Transverse colon (tissue), 4 donors: Measurements from ENCODE around the gene HS2ST1.

ENCODE experiments used
- EP300 ChIP-seq: sonication (generic); formaldehyde crosslinking; IDR thresholded peaks from one replicate; pipeline ENCODE4 v1.6.1; 2017; ENCODE audit warnings: antibody characterized with exemption, low read depth
- POLR2A ChIP-seq: fragments of 450-650 bp; IDR thresholded peaks from one replicate; pipeline ENCODE4 v1.6.1; 2016; ENCODE audit warnings: antibody characterized with exemption, mild to moderate bottlenecking, moderate library complexity
- POLR2AphosphoS5 ChIP-seq, 3 donors: sonication (generic); formaldehyde crosslinking; IDR thresholded peaks; one replicate each; pipeline ENCODE4 v1.6.1; 2016; ENCODE audit warnings: antibody characterized with exemption in 3 of 3
- TF ChIP-seq, protein P1 (sequence below), 5 experiments: fragments of 200-600 bp in 3 of 5; fragments of 450-650 bp in 2 of 5; sonication (generic) in 3 of 5; IDR thresholded peaks; 1 replicate in 2 of 5; 2 replicates in 3 of 5; pipeline ENCODE4 v1.5.1; 2016 to 2017; ENCODE audit warnings: antibody characterized with exemption in 5 of 5, inconsistent platforms in 3 of 5, mild to moderate bottlenecking in 2 of 5, moderate library complexity in 1 of 5

DNA sequence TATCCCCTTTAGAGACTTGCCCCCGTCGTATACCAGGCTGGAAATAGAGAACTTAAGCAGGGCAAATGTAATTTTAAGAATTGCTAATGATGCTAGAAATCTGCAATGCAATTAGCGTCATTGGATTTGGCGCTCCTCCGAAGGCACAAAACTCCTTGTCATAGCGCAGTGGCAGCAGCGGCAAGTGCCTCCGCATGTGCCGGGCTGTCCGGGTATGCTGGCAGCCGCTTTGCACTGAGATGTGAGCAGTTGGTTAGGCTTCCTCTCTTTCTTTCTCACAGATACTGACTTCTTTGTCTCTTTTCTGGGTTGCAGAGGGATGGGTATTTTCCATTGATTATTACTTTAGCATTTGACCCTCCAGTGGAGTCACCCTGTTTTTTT, 220.9 kb downstream of the HS2ST1 start:
- TF ChIP-seq, protein P1, sequence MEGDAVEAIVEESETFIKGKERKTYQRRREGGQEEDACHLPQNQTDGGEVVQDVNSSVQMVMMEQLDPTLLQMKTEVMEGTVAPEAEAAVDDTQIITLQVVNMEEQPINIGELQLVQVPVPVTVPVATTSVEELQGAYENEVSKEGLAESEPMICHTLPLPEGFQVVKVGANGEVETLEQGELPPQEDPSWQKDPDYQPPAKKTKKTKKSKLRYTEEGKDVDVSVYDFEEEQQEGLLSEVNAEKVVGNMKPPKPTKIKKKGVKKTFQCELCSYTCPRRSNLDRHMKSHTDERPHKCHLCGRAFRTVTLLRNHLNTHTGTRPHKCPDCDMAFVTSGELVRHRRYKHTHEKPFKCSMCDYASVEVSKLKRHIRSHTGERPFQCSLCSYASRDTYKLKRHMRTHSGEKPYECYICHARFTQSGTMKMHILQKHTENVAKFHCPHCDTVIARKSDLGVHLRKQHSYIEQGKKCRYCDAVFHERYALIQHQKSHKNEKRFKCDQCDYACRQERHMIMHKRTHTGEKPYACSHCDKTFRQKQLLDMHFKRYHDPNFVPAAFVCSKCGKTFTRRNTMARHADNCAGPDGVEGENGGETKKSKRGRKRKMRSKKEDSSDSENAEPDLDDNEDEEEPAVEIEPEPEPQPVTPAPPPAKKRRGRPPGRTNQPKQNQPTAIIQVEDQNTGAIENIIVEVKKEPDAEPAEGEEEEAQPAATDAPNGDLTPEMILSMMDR (IDR thresholded peaks at IDR 0.05) = no peak
- TF ChIP-seq POLR2A = no peak
- TF ChIP-seq POLR2AphosphoS5 (IDR thresholded peaks at IDR 0.05) = no peak
- TF ChIP-seq EP300 = no peak
